Gastroesophageal sphincter (tissue), 4 donors: ENCODE data around the gene IRF2BPL. TPM values are rescaled to one million over a fixed set of nuclear protein-coding genes. Genes with fewer than 3 reads are reported as not detected.

Experiments used
- ATAC-seq: fragments of 150-250 bp; one replicate; pipeline ENCODE4 v1.9.1; 2016; ENCODE audit warnings: mild to moderate bottlenecking, moderate library complexity
- H3K27ac ChIP-seq, 4 donors: fragments of 200-600 bp; sonication (generic) in 3 of 4; 1 replicate in 3 of 4; 2 replicates in 1 of 4; pipeline ENCODE4 v1.5.1; 2016 to 2019
- H3K27me3 ChIP-seq: fragments of 200-600 bp; sonication (generic); one replicate; pipeline ENCODE4 v1.5.1; 2019
- H3K36me3 ChIP-seq, 2 donors: fragments of 200-600 bp; sonication (generic); one replicate each; pipeline ENCODE4 v1.5.1; 2019; ENCODE audit warnings: control low read depth in 1 of 2
- H3K4me1 ChIP-seq, 3 donors: fragments of 200-600 bp; sonication (generic); 1 replicate in 2 of 3; 2 replicates in 1 of 3; pipeline ENCODE4 v1.5.1; 2016 to 2019; ENCODE audit warnings: control low read depth in 2 of 3
- H3K4me3 ChIP-seq, 2 donors: fragments of 200-600 bp; sonication (generic); one replicate each; pipeline ENCODE4 v1.5.1; 2019; ENCODE audit warnings: mild to moderate bottlenecking in 1 of 2, moderate library complexity in 1 of 2
- H3K9me3 ChIP-seq, 3 donors: fragments of 200-600 bp; sonication (generic); one replicate each; pipeline ENCODE4 v1.5.1; 2017 to 2019; ENCODE audit warnings: control low read depth in 2 of 3
- EP300 ChIP-seq: sonication (generic); formaldehyde crosslinking; IDR thresholded peaks from one replicate; pipeline ENCODE4 v1.6.1; 2017; ENCODE audit warnings: antibody characterized with exemption, mild to moderate bottlenecking
- POLR2A ChIP-seq, 2 donors: fragments of 450-650 bp; IDR thresholded peaks; one replicate each; pipeline ENCODE4 v1.6.1; 2017; ENCODE audit warnings: antibody characterized with exemption in 2 of 2, mild to moderate bottlenecking in 2 of 2, moderate library complexity in 1 of 2
- POLR2AphosphoS5 ChIP-seq: sonication (generic); formaldehyde crosslinking; IDR thresholded peaks from one replicate; pipeline ENCODE4 v1.6.1; 2017; ENCODE audit warnings: antibody characterized with exemption
- WGBS, 2 donors: methylation state at CpG; one replicate each; pipeline ENCODE4 v1.1.5; 2018; ENCODE audit warnings: low coverage in 1 of 2; 5-methylcytosine and 5-hydroxymethylcytosine counted together
- total RNA-seq, 4 donors: library from RNA; depleted of rRNA; stranded (reverse); fragments of >200 nt; gene quantifications; one replicate each; pipeline ENCODE4 v1.1.0, GENCODE V29; 2016
- TF ChIP-seq, protein P1 (sequence below), 4 experiments: fragments of 200-600 bp in 2 of 4; fragments of 450-650 bp in 2 of 4; sonication (generic) in 1 of 4; IDR thresholded peaks; one replicate each; pipeline ENCODE4 v1.5.1; 2017 to 2019; ENCODE audit warnings: antibody characterized with exemption in 4 of 4, mild to moderate bottlenecking in 2 of 4, moderate library complexity in 2 of 4

Gene IRF2BPL
- total RNA-seq, 4 donors from 2014 or later, result 53.7 to 75.6 (median 59.9) TPM

DNA sequence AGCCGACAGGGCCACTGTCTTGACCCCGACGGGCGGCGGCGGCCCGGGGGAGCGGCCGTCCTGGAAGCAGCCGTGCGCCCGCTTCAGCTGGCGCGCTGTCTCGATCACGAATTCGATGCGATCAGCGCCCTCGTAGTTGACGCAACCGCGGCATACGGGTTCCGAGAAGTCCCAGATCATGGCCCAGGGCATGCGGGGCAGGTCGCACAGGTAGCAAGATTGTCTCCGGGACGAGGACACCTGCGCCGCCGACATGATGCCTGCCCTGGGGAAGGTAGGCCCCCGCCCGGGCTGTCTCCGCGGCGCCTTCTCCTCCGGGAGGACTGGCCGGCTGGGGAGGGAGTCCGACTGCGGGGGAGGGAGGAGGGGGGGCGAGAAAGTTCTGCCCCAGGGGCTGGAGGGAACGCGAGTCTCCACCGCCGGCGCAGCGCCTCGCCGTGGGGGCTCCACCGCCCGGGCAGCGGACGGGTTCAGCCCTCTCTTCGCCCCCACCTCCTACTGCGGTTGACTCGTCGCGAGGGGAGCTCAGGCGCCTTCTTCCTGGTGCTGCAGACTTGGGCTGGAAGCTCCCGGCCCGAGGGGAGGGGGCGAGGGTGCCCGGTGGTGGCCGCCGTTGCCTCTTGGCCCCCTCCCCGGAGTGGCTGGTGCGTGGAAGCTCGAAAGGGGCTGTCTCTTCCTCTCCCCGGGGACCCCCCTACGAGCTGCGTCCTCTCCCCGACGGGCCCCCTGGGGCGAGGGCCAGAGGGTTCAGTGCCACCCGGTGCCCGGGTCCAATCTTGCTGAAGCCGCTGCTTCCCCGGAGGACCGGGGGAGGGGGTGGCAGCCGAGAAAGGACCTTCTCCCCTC lies 747 bp downstream of the IRF2BPL start:
- no CpG with 5 or more reads among the region's 81 CpGs for WGBS, 2 donors
- Histone ChIP-seq H3K36me3 (peaks cover 0 to 13% of the 10 kb centered on the region in 2 donors), H3K4me3 (peak overlapping the region; percentile 83 to 93), H3K9me3 (no peaks in the 10 kb centered on the region), H3K4me1 (peaks cover 17 to 76% (median 52%) of the 10 kb centered on the region in 3 donors), H3K27ac (peak overlapping the region; percentile 95 to 100 (median 100)), H3K27me3 (no peaks in the 10 kb centered on the region)
- peak; percentile 14 for ATAC-seq
- no peak for TF ChIP-seq EP300
- TF ChIP-seq, protein P1, sequence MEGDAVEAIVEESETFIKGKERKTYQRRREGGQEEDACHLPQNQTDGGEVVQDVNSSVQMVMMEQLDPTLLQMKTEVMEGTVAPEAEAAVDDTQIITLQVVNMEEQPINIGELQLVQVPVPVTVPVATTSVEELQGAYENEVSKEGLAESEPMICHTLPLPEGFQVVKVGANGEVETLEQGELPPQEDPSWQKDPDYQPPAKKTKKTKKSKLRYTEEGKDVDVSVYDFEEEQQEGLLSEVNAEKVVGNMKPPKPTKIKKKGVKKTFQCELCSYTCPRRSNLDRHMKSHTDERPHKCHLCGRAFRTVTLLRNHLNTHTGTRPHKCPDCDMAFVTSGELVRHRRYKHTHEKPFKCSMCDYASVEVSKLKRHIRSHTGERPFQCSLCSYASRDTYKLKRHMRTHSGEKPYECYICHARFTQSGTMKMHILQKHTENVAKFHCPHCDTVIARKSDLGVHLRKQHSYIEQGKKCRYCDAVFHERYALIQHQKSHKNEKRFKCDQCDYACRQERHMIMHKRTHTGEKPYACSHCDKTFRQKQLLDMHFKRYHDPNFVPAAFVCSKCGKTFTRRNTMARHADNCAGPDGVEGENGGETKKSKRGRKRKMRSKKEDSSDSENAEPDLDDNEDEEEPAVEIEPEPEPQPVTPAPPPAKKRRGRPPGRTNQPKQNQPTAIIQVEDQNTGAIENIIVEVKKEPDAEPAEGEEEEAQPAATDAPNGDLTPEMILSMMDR (IDR thresholded peaks at IDR 0.05), result peak in 1 of 4 experiments; percentile 54
- TF ChIP-seq POLR2AphosphoS5, result peak; percentile 81
- TF ChIP-seq POLR2A (IDR thresholded peaks at IDR 0.05), result peak; percentile 56 to 69

GRCh38 chr14:77026930-77027537 lies 1.5 kb downstream of the IRF2BPL start:
- H3K4me1 ChIP-seq, result peaks cover 12 to 76% (median 47%) of the 10 kb centered on the region in 3 donors
- TF ChIP-seq POLR2AphosphoS5 (no peak), POLR2A (IDR thresholded peaks at IDR 0.05) (peak in 1 of 2 donors; percentile 25)
- TF ChIP-seq, protein P1 (IDR thresholded peaks at IDR 0.05), result peak in 3 of 4 experiments; percentile 33 to 58 (median 45)
- peaks cover 0 to 13% of the 10 kb centered on the region in 2 donors for H3K36me3 ChIP-seq
- WGBS, 2 donors, result no CpG with 5 or more reads among the region's 65 CpGs
- H3K27ac ChIP-seq, result peak overlapping the region; percentile 95 to 100 (median 100)
- H3K27me3 ChIP-seq, result no peaks in the 10 kb centered on the region
- ATAC-seq, result no peak
- no peaks in the 10 kb centered on the region for H3K9me3 ChIP-seq
- H3K4me3 ChIP-seq, result peak overlapping the region; percentile 83 to 93

DNA sequence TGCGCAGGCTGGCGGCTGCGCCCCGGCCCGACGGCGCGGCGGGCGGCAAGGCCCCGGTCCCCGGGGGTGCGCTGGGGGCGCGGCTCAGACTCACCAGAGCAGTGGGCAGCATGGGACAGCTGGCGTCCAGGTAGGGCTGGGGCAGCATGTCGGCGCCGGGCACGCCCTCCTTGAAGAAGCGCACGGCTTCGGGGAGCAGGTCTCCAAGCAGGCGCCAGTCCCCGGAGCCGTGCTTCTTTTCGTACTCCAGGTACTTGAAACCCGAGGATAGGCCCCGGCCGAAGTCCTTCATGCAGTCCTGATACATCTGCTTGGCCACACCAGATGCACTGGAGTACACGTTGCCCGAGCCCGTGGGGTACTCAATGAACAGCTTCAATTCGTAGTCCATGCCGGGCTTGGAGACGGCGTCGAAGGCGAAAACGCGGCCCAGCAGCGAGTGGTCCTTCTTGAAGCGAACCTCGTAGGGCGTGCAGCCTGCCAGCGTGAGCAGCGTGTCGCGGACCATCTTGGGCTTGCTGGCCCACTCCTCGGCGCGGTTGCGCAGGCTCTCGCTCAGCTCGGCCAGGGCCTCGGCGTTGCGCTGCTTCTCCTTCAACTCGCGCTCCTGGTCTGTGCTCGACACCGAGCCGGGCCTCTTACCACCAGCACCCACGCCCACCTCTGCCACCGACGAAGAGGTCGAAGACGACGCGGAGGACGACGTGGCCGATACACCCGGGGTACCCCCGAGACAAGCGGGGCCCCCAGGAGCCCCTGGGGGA lies 2.2 kb downstream of the IRF2BPL start:
- H3K9me3 ChIP-seq, result no peaks in the 10 kb centered on the region
- H3K36me3 ChIP-seq, result peaks cover 0 to 13% of the 10 kb centered on the region in 2 donors
- ATAC-seq, result no peak
- TF ChIP-seq EP300 (no peak), POLR2A (IDR thresholded peaks at IDR 0.05) (peak in 1 of 2 donors; percentile 25), POLR2AphosphoS5 (peak; percentile 44)
- TF ChIP-seq, protein P1 (IDR thresholded peaks at IDR 0.05), result no peak
- peak overlapping the region; percentile 95 to 100 (median 100) for H3K27ac ChIP-seq
- H3K4me1 ChIP-seq, result peaks cover 5 to 76% (median 40%) of the 10 kb centered on the region in 3 donors
- WGBS, 2 donors, result no CpG with 5 or more reads among the region's 76 CpGs
- H3K27me3 ChIP-seq, result no peaks in the 10 kb centered on the region
- H3K4me3 ChIP-seq, result peak overlapping the region; percentile 83 to 93

GRCh38 chr14:77025744-77026165 lies 2.8 kb downstream of the IRF2BPL start:
- Histone ChIP-seq H3K27ac (peak overlapping the region; percentile 95 to 100 (median 100)), H3K4me1 (peaks cover 2 to 72% (median 34%) of the 10 kb centered on the region in 3 donors), H3K9me3 (no peaks in the 10 kb centered on the region), H3K36me3 (peaks cover 0 to 13% of the 10 kb centered on the region in 2 donors), H3K27me3 (no peaks in the 10 kb centered on the region), H3K4me3 (peak overlapping the region; percentile 83 to 93)
- peak; percentile 15 for TF ChIP-seq POLR2AphosphoS5
- TF ChIP-seq POLR2A (IDR thresholded peaks at IDR 0.05), result no peak
- TF ChIP-seq, protein P1 (IDR thresholded peaks at IDR 0.05), result no peak
- TF ChIP-seq EP300, result no peak
- no CpG with 5 or more reads among the region's 42 CpGs for WGBS, 2 donors
- no peak for ATAC-seq
